ENCODE data around the gene RCAN1.
A peak's percentile ranks its signal among the peaks of the same experiment; 100 is the strongest.

DNA sequence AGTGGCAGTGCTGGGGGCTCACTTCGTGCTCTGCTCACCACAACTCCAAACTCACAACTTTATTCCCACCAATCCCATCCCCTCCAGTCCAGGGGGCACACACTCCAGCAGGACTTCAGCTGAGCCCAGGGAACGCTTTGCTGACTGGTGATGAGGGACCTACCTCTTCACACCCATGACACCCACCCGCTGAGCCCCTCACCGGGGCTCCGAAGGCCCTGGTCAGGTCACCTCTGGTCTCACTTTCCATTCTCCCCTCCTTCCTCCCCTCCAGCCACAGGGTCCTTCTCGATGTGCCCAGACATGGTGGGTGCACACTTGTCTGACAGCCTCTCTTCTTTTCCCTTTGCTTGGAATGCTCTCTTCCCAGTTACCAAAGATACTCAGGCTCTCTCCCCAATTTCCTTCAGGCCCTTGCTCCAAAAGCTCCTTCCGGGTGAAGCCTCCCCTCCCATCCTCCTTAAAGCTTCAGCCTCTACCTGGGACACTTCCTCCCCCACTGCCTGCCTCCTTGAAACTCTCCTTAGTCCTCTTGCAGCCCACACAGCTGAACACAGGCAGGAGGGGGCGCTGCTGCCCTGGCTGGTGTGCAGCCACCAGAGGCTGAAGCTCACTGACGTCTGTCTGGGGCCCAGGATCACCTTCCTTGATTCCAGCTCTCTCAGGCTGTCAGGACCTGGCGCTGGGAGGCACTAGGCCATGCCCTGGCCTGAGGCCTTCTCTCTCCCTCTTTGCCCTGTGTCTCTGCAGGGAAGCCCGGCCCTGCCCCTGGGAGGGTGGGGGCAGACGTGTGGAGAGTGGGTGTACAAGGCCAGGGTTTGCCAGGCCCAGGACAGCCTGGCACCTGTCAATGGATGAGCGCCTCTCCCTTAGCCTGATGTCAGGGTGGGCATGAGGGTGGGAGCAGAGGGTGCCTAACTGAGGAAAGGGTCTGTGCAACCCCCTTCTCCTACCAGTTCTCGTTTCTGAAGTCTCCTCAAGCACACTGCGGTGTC lies 104.5 kb downstream of the RCAN1 start:
- no peak for TF ChIP-seq ZFX (IDR thresholded peaks at IDR 0.05)
- TF ChIP-seq, protein P1, sequence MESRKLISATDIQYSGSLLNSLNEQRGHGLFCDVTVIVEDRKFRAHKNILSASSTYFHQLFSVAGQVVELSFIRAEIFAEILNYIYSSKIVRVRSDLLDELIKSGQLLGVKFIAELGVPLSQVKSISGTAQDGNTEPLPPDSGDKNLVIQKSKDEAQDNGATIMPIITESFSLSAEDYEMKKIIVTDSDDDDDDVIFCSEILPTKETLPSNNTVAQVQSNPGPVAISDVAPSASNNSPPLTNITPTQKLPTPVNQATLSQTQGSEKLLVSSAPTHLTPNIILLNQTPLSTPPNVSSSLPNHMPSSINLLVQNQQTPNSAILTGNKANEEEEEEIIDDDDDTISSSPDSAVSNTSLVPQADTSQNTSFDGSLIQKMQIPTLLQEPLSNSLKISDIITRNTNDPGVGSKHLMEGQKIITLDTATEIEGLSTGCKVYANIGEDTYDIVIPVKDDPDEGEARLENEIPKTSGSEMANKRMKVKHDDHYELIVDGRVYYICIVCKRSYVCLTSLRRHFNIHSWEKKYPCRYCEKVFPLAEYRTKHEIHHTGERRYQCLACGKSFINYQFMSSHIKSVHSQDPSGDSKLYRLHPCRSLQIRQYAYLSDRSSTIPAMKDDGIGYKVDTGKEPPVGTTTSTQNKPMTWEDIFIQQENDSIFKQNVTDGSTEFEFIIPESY (IDR thresholded peaks at IDR 0.05; ENCODE audit: extremely low read depth, insufficient replicate concordance, low read length): no peak
- TF ChIP-seq CBX3 (IDR thresholded peaks at IDR 0.05; ENCODE audit: low read depth): no peak
- peak; percentile 83 for TF ChIP-seq RAD21 (IDR thresholded peaks at IDR 0.05; ENCODE audit: low read depth)
- TF ChIP-seq POLR2AphosphoS5 (IDR thresholded peaks at IDR 0.05; ENCODE audit: low read depth, low read length): no peak
- TF ChIP-seq, protein P2, sequence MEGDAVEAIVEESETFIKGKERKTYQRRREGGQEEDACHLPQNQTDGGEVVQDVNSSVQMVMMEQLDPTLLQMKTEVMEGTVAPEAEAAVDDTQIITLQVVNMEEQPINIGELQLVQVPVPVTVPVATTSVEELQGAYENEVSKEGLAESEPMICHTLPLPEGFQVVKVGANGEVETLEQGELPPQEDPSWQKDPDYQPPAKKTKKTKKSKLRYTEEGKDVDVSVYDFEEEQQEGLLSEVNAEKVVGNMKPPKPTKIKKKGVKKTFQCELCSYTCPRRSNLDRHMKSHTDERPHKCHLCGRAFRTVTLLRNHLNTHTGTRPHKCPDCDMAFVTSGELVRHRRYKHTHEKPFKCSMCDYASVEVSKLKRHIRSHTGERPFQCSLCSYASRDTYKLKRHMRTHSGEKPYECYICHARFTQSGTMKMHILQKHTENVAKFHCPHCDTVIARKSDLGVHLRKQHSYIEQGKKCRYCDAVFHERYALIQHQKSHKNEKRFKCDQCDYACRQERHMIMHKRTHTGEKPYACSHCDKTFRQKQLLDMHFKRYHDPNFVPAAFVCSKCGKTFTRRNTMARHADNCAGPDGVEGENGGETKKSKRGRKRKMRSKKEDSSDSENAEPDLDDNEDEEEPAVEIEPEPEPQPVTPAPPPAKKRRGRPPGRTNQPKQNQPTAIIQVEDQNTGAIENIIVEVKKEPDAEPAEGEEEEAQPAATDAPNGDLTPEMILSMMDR (IDR thresholded peaks at IDR 0.05 in 2 of 3, conservative IDR thresholded peaks at IDR 0.05 in 1 of 3; ENCODE audit: borderline replicate concordance in 1 of 3, insufficient read depth in 1 of 3, low read depth in 2 of 3, low read length in 2 of 3): peak; percentile 70 to 72 (median 71); a peak in 5 of 6 replicates
